HG03064 (cell line): ENCODE data around the gene BRAF.
"Not testable (repeated sequence)": the region's sequence is repeated elsewhere in the genome, so short reads cannot be mapped to it uniquely, and the experiment has no call there.

Experiments
- ATAC-seq: cut with Tn5 transposase; IDR thresholded peaks from one replicate; pipeline ENCODE4 v1.9.1; 2021; ENCODE audit warnings: low read depth; ENCODE audit not compliant: unreplicated experiment

Gene BRAF

GRCh38 chr7:140774371-140774770 is 150.4 kb downstream of the BRAF start:
- ATAC-seq, result no peak

GRCh38 chr7:140773104-140773503 is 151.6 kb downstream of the BRAF start:
- no peak for ATAC-seq

GRCh38 chr7:140771826-140772225 is 152.9 kb downstream of the BRAF start:
- no peak for ATAC-seq

- ATAC-seq, result no peak
Observed at GRCh38 chr7:140769852-140770251, 154.9 kb downstream of the BRAF start.

- ATAC-seq, result no peak
Observed at GRCh38 chr7:140767418-140767817, 157.3 kb downstream of the BRAF start.

- ATAC-seq, result not testable (repeated sequence)
Observed at GRCh38 chr7:140765441-140765840, 159.3 kb downstream of the BRAF start.

- ATAC-seq, result not testable (repeated sequence)
Observed at GRCh38 chr7:140763166-140763565, 161.6 kb downstream of the BRAF start.

- not testable (repeated sequence) for ATAC-seq
Observed at GRCh38 chr7:140761375-140761774, 163.4 kb downstream of the BRAF start.

GRCh38 chr7:140754506-140754905 is 170.2 kb downstream of the BRAF start:
- no peak for ATAC-seq

GRCh38 chr7:140752533-140752932 is 172.2 kb downstream of the BRAF start:
- no peak for ATAC-seq

GRCh38 chr7:140746751-140747150 is 178.0 kb downstream of the BRAF start:
- no peak for ATAC-seq

GRCh38 chr7:140745266-140746058 is 179.3 kb downstream of the BRAF start:
- no peak for ATAC-seq

GRCh38 chr7:140744005-140744404 is 180.7 kb downstream of the BRAF start:
- no peak for ATAC-seq

GRCh38 chr7:140743255-140743654 is 181.5 kb downstream of the BRAF start:
- not testable (repeated sequence) for ATAC-seq

GRCh38 chr7:140738280-140738679 is 186.4 kb downstream of the BRAF start:
- ATAC-seq, result no peak

GRCh38 chr7:140734729-140735128 is 190.0 kb downstream of the BRAF start:
- no peak for ATAC-seq

GRCh38 chr7:140734096-140734495 is 190.6 kb downstream of the BRAF start:
- no peak for ATAC-seq

- no peak for ATAC-seq
Observed at GRCh38 chr7:140732416-140732815, 192.3 kb downstream of the BRAF start.

- no peak for ATAC-seq
Observed at GRCh38 chr7:140726281-140726680, 198.4 kb downstream of the BRAF start.

- no peak for ATAC-seq
Observed at GRCh38 chr7:140724706-140725105, 200.0 kb downstream of the BRAF start.

- ATAC-seq, result no peak
Observed at GRCh38 chr7:140723574-140723973, 201.2 kb downstream of the BRAF start.

GRCh38 chr7:140723006-140723405 is 201.7 kb downstream of the BRAF start:
- no peak for ATAC-seq

- ATAC-seq, result no peak
Observed at GRCh38 chr7:140722254-140722653, 202.5 kb downstream of the BRAF start.
